ENCODE data around the gene RENBP.

DNA sequence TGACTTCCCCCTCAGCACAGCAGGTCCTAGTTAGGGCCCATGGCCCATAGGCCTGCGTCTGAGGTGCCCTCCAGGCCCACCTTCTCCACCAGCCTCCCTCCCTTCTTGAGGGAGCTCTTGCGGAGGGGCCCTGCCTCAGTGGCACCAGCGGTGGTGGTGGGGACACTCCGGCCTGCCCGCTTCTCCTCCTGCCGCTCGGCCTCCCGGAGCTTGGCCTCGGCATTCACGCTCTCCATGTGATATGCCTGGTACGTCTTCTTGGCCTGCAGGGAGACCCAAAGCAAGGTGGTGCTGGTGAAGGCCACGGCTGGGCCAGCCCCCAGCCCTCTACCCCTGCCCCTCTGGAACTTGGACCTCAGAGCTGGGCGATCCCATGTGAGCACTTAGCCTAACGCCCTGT, 23.9 kb downstream of the RENBP start:
- TF ChIP-seq FOXM1 (IDR thresholded peaks at IDR 0.05; ENCODE audit: borderline replicate concordance, low read depth): no peak
- TF ChIP-seq CEBPB (IDR thresholded peaks at IDR 0.05): no peak
- no peak for TF ChIP-seq EP300 (IDR thresholded peaks at IDR 0.05; ENCODE audit: borderline replicate concordance)
- no peak for TF ChIP-seq TEAD4 (IDR thresholded peaks at IDR 0.05)
- no peak for TF ChIP-seq CREB1 (IDR thresholded peaks at IDR 0.05; ENCODE audit: low read depth)
- no peak for TF ChIP-seq TAF1 (IDR thresholded peaks at IDR 0.05; ENCODE audit: low read depth)
- TF ChIP-seq, protein P1, sequence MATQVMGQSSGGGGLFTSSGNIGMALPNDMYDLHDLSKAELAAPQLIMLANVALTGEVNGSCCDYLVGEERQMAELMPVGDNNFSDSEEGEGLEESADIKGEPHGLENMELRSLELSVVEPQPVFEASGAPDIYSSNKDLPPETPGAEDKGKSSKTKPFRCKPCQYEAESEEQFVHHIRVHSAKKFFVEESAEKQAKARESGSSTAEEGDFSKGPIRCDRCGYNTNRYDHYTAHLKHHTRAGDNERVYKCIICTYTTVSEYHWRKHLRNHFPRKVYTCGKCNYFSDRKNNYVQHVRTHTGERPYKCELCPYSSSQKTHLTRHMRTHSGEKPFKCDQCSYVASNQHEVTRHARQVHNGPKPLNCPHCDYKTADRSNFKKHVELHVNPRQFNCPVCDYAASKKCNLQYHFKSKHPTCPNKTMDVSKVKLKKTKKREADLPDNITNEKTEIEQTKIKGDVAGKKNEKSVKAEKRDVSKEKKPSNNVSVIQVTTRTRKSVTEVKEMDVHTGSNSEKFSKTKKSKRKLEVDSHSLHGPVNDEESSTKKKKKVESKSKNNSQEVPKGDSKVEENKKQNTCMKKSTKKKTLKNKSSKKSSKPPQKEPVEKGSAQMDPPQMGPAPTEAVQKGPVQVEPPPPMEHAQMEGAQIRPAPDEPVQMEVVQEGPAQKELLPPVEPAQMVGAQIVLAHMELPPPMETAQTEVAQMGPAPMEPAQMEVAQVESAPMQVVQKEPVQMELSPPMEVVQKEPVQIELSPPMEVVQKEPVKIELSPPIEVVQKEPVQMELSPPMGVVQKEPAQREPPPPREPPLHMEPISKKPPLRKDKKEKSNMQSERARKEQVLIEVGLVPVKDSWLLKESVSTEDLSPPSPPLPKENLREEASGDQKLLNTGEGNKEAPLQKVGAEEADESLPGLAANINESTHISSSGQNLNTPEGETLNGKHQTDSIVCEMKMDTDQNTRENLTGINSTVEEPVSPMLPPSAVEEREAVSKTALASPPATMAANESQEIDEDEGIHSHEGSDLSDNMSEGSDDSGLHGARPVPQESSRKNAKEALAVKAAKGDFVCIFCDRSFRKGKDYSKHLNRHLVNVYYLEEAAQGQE (IDR thresholded peaks at IDR 0.05; ENCODE audit: low read depth): no peak

Measured in Ishikawa (cell line).